ENCODE results near the gene ABHD17C. TPM values are rescaled to one million over a fixed set of nuclear protein-coding genes. Genes with fewer than 3 reads are reported as not detected.
"Not testable (repeated sequence)": the region's sequence is repeated elsewhere in the genome, so short reads cannot be mapped to it uniquely, and the experiment has no call there.

Gene ABHD17C
- total RNA-seq, 1 donor from 2014 or later: 5.9 TPM

DNA sequence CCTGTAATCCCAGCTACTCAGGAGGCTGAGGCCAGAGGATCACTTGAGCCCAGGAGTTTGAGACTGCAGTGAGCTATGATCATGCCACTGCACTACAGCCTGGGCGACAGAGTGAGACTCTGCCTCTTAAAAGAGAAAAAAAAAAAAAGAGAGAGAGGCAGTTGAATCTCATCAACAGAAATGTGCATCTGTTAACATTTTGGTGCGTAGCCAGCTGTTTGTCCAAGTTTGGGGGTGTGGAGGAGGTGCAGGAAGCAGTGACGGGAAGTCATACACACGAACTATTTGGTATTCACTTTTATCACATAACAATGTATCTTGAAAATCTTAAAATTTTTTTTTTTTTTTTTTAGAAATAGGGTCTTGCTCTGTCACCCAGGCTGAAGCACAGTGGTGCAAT lies 65.8 kb downstream of the ABHD17C start:
- intact Hi-C loops (cut with micrococcal nuclease): no loop called here
- Histone ChIP-seq H3K27ac (replicated peaks) (no peak overlapping the region), H3K36me3 (no peaks in the 10 kb centered on the region), H3K4me3 (no peak overlapping the region), H3K27me3 (ENCODE audit: low read depth) (no peaks in the 10 kb centered on the region), H3K4me1 (no peaks in the 10 kb centered on the region), H3K9me3 (replicated peaks) (no peaks in the 10 kb centered on the region)
- TF ChIP-seq, protein P1, sequence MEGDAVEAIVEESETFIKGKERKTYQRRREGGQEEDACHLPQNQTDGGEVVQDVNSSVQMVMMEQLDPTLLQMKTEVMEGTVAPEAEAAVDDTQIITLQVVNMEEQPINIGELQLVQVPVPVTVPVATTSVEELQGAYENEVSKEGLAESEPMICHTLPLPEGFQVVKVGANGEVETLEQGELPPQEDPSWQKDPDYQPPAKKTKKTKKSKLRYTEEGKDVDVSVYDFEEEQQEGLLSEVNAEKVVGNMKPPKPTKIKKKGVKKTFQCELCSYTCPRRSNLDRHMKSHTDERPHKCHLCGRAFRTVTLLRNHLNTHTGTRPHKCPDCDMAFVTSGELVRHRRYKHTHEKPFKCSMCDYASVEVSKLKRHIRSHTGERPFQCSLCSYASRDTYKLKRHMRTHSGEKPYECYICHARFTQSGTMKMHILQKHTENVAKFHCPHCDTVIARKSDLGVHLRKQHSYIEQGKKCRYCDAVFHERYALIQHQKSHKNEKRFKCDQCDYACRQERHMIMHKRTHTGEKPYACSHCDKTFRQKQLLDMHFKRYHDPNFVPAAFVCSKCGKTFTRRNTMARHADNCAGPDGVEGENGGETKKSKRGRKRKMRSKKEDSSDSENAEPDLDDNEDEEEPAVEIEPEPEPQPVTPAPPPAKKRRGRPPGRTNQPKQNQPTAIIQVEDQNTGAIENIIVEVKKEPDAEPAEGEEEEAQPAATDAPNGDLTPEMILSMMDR (IDR thresholded peaks at IDR 0.05; ENCODE audit: borderline replicate concordance): no peak
- no peak for DNase-seq

DNA sequence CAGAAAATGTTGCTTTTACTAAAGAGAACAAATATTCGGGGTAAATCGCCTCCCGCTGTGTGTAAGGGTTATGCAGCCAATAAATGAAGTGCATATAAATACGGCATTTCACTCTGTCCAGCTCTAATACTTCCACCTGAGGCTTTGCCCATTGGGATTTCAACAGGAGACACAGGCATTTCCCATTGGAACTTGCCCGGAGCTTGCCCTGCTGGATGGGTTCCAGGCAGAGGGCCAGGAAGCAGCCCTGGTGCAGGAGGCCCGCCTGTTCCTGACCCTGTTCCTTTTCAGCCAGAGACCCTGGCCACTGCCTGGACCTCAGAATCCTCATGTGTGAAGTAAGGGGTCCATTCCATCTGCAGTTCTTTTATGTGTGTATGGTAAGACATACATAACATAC lies 66.6 kb downstream of the ABHD17C start:
- H3K36me3 ChIP-seq: no peaks in the 10 kb centered on the region
- no peak overlapping the region for H3K4me3 ChIP-seq
- no peak overlapping the region for H3K27ac ChIP-seq (replicated peaks)
- DNase-seq: no peak
- H3K4me1 ChIP-seq: no peaks in the 10 kb centered on the region
- no peaks in the 10 kb centered on the region for H3K9me3 ChIP-seq (replicated peaks)
- H3K27me3 ChIP-seq (ENCODE audit: low read depth): no peaks in the 10 kb centered on the region
- TF ChIP-seq, protein P1 (IDR thresholded peaks at IDR 0.05; ENCODE audit: borderline replicate concordance): no peak
- intact Hi-C loops (cut with micrococcal nuclease): no loop called here

DNA sequence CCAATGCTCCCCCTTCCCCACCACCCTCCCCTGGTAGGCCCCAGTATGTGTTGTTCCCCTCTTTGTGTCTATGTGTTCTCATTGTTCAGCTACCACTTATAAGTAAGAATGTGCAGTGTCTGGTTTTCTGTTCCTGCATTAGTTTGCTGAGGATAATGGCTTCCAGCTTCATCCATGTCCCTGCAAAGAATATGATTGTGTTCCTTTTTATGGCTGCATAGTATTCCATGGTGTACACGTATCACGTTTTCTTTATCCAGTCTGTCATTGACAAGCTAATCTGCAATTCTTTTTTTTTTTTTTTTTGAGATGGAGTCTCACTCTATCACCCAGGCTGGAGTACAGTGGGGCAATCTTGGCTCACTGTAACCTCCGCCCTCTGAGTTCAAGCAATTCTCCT lies 68.1 kb downstream of the ABHD17C start:
- H3K36me3 ChIP-seq; H3K4me1 ChIP-seq; H3K27ac ChIP-seq (replicated peaks); DNase-seq; H3K4me3 ChIP-seq; H3K9me3 ChIP-seq (replicated peaks); intact Hi-C loops (cut with micrococcal nuclease); H3K27me3 ChIP-seq (ENCODE audit: low read depth): not testable (repeated sequence)

DNA sequence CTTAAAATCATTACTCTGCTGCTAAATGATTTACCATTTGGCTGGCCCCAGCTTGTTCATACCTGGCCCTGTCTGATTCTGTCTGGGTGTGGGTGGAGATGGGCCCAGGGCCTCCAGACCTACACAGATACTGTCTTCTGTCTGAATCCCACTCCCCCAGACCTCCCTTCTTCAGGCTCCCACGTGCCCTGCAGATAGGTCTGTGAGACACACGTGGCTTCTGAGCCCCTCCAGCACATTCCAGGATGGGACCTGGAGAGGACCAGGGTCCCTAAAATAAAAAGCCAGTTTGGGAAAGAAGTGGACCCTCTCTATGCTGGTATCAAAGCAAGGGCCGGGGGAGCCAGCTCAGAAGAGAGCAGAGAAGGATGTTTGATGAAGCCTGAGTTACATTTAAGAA lies 69.4 kb downstream of the ABHD17C start:
- intact Hi-C loops (cut with micrococcal nuclease): no loop called here
- Histone ChIP-seq H3K36me3 (no peaks in the 10 kb centered on the region), H3K27me3 (ENCODE audit: low read depth) (no peaks in the 10 kb centered on the region), H3K27ac (replicated peaks) (no peak overlapping the region), H3K4me3 (no peak overlapping the region), H3K9me3 (replicated peaks) (no peaks in the 10 kb centered on the region), H3K4me1 (no peaks in the 10 kb centered on the region)
- no peak for DNase-seq
- TF ChIP-seq, protein P1 (IDR thresholded peaks at IDR 0.05; ENCODE audit: borderline replicate concordance): no peak

DNA sequence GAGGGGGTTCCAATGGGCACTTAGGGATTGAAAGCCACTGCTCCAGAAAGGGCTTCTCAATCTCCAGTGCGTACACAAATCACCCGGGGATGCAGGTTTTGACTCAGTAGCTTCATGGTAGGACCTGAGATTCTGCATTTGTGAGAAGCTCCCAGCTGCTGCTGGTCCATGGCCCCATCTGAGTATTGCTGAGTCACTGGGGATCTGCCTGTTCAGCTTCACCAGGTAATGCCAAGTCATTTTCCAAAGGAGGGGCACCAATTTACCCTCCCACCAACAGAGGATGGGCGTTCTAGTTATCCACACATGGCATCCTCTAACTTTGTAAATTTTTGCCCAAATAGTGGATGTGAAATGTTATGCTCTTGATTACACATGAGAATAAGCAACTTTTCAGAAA lies 71.2 kb downstream of the ABHD17C start:
- intact Hi-C loops (cut with micrococcal nuclease): no loop called here
- TF ChIP-seq, protein P1 (IDR thresholded peaks at IDR 0.05; ENCODE audit: borderline replicate concordance): no peak

DNA sequence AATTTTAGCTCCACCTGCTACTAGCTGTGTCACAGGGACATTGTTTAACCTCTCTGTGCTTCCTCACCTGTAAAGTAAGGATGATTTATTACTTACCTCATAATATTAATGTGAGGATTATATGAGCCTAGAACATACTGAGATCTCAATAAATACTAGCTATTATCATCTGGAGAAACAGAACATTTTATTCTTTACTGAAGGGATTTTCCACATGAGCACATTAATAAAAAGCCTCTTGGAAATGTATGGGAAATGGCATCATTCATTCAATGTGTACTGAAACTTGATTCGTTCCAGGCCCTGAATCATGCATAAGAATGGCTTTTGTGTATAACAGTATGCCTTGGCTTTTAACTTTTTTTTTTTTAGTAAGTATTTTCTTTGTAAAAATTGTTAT lies 73.0 kb downstream of the ABHD17C start:
- Histone ChIP-seq H3K4me3 (no peak overlapping the region), H3K9me3 (replicated peaks) (no peaks in the 10 kb centered on the region), H3K27ac (replicated peaks) (no peak overlapping the region), H3K27me3 (ENCODE audit: low read depth) (no peaks in the 10 kb centered on the region), H3K4me1 (no peaks in the 10 kb centered on the region), H3K36me3 (no peaks in the 10 kb centered on the region)
- intact Hi-C loops (cut with micrococcal nuclease): no loop called here
- TF ChIP-seq, protein P1 (IDR thresholded peaks at IDR 0.05; ENCODE audit: borderline replicate concordance): no peak
- no peak for DNase-seq

More for the DNA sequence above, 71.2 kb downstream of the ABHD17C start:
- Histone ChIP-seq H3K4me3 (no peak overlapping the region), H3K4me1 (no peaks in the 10 kb centered on the region), H3K27ac (replicated peaks) (no peak overlapping the region), H3K27me3 (ENCODE audit: low read depth) (no peaks in the 10 kb centered on the region), H3K9me3 (replicated peaks) (no peaks in the 10 kb centered on the region), H3K36me3 (no peaks in the 10 kb centered on the region)
- no peak for DNase-seq
